HepG2 (cell line): ENCODE data around the gene APRT. TPM values are rescaled to one million over a fixed set of nuclear protein-coding genes. Genes with fewer than 3 reads are reported as not detected.

Experiments used
- AFF4 ChIP-seq: sonication (generic); formaldehyde crosslinking; IDR thresholded peaks from 2 replicates; pipeline ENCODE4 v1.4.0; 2020; ENCODE audit warnings: missing genetic modification reagents
- AGO2 ChIP-seq: fragments of 200-400 bp; formaldehyde crosslinking; optimal IDR thresholded peaks from 2 replicates; pipeline ENCODE3; 2017; ENCODE audit warnings: mild to moderate bottlenecking, low read depth, low read length, moderate library complexity
- FOXA1 ChIP-seq, 2 experiments: fragments of 450-650 bp in 1 of 2; sonication (generic) in 1 of 2; formaldehyde crosslinking in 1 of 2; IDR thresholded peaks; 2 replicates each; pipeline versions ENCODE4 v1.4.0 to v1.6.1; 2016 to 2020; ENCODE audit warnings: missing genetic modification reagents in 1 of 2
- HHEX ChIP-seq: IDR thresholded peaks from 2 replicates; pipeline ENCODE4 v1.6.1; 2016; ENCODE audit warnings: control low read depth
- SAP130 ChIP-seq: IDR thresholded peaks from 2 replicates; pipeline ENCODE4 v1.6.1; 2016; ENCODE audit warnings: low read depth
- STAG1 ChIP-seq: sonication (generic); formaldehyde crosslinking; IDR thresholded peaks from 2 replicates; pipeline ENCODE4 v1.4.0; 2020; ENCODE audit warnings: missing genetic modification reagents
- ZNF691 ChIP-seq: sonication (generic); formaldehyde crosslinking; IDR thresholded peaks from 2 replicates; pipeline ENCODE4 v1.4.0; 2020; ENCODE audit warnings: missing genetic modification reagents, low read depth, mild to moderate bottlenecking, borderline replicate concordance
- ZNF839 ChIP-seq: sonication (generic); formaldehyde crosslinking; IDR thresholded peaks from 2 replicates; pipeline ENCODE4 v1.4.0; 2020; ENCODE audit warnings: missing genetic modification reagents, mild to moderate bottlenecking, borderline replicate concordance
- polyA plus RNA-seq, 8 experiments: library from polyadenylated mRNA; depleted of rRNA in 3 of 8; stranded (reverse) in 7 of 8; unstranded in 1 of 8; fragments of >200 nt; fragmentation: Illumina TruSeq in 4 of 8; extraction: Trizol in 4 of 8; gene quantifications; 2 replicates each; pipeline versions ENCODE4 v1.2.1 to v1.2.3, GENCODE V29; 2011 to 2016; ENCODE audit warnings: low read depth in 4 of 8, missing spikeins in 1 of 8, mixed read lengths in 1 of 8; ENCODE audit not compliant: insufficient read depth in 1 of 8
- total RNA-seq, 5 experiments: library from RNA; depleted of rRNA; stranded (reverse); fragments of >200 nt; fragmentation: Illumina TruSeq; extraction: Trizol; gene quantifications; 2 replicates each; pipeline ENCODE4 v1.2.3, GENCODE V29; 2016; ENCODE audit warnings: low read depth in 1 of 5
- TF ChIP-seq, protein P1 (sequence below): sonication (generic); formaldehyde crosslinking; IDR thresholded peaks from 2 replicates; pipeline ENCODE4 v1.4.0; 2020; ENCODE audit warnings: mild to moderate bottlenecking, missing genetic modification reagents
- TF ChIP-seq, protein P2 (sequence below): sonication (generic); formaldehyde crosslinking; IDR thresholded peaks from 2 replicates; pipeline ENCODE4 v1.4.0; 2020; ENCODE audit warnings: missing genetic modification reagents

The APRT gene
- total and polyA plus RNA-seq, 2 of the 13 experiments (the other 11 are each of a cell fraction or from before 2014, with no cell fraction given): 155 to 242 TPM

DNA sequence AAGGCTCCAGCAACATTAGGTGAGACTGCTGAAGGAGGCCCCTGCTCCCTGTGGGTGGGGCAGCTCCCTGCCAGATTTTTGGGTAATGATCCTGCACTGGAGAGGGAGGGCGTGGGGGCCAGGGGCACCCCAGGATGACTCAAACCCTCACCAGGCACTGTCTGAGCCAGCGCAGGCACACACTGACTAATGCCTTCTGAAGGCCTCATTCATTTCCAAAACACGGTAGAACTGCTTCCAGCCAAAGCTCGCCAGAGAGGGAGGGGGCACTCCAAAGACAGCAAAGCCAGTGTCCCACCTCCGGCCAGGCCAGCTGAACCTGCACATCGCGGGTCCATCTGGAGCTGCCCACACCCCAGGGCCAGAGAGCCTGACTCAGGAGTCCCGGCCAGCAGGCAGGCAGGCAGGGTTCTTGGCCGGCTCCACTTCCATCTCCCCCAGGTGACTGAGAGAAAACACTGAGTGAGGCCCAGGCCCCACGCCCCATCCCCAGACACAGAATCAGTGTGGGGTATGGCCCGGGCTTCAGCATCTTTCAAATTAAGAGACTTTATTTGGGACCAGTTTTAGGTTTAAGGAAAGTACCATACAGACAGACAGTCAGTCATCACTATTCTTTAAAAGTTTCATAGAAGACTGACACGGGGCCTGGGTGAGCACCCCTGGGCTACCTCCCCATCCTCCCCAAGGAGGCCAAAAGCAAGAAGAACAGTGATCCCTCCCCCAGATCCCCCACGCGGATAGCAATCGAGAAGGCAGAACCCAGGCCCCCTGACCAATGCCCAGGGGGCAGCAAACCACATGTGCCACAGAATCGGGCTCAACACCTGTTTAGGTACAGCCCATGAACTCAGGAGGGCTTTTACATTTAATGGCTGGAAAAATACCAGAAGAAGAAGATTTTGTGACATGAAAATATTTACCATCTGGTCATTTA lies 29.0 kb downstream of the APRT start (continued):
- TF ChIP-seq, protein P1, sequence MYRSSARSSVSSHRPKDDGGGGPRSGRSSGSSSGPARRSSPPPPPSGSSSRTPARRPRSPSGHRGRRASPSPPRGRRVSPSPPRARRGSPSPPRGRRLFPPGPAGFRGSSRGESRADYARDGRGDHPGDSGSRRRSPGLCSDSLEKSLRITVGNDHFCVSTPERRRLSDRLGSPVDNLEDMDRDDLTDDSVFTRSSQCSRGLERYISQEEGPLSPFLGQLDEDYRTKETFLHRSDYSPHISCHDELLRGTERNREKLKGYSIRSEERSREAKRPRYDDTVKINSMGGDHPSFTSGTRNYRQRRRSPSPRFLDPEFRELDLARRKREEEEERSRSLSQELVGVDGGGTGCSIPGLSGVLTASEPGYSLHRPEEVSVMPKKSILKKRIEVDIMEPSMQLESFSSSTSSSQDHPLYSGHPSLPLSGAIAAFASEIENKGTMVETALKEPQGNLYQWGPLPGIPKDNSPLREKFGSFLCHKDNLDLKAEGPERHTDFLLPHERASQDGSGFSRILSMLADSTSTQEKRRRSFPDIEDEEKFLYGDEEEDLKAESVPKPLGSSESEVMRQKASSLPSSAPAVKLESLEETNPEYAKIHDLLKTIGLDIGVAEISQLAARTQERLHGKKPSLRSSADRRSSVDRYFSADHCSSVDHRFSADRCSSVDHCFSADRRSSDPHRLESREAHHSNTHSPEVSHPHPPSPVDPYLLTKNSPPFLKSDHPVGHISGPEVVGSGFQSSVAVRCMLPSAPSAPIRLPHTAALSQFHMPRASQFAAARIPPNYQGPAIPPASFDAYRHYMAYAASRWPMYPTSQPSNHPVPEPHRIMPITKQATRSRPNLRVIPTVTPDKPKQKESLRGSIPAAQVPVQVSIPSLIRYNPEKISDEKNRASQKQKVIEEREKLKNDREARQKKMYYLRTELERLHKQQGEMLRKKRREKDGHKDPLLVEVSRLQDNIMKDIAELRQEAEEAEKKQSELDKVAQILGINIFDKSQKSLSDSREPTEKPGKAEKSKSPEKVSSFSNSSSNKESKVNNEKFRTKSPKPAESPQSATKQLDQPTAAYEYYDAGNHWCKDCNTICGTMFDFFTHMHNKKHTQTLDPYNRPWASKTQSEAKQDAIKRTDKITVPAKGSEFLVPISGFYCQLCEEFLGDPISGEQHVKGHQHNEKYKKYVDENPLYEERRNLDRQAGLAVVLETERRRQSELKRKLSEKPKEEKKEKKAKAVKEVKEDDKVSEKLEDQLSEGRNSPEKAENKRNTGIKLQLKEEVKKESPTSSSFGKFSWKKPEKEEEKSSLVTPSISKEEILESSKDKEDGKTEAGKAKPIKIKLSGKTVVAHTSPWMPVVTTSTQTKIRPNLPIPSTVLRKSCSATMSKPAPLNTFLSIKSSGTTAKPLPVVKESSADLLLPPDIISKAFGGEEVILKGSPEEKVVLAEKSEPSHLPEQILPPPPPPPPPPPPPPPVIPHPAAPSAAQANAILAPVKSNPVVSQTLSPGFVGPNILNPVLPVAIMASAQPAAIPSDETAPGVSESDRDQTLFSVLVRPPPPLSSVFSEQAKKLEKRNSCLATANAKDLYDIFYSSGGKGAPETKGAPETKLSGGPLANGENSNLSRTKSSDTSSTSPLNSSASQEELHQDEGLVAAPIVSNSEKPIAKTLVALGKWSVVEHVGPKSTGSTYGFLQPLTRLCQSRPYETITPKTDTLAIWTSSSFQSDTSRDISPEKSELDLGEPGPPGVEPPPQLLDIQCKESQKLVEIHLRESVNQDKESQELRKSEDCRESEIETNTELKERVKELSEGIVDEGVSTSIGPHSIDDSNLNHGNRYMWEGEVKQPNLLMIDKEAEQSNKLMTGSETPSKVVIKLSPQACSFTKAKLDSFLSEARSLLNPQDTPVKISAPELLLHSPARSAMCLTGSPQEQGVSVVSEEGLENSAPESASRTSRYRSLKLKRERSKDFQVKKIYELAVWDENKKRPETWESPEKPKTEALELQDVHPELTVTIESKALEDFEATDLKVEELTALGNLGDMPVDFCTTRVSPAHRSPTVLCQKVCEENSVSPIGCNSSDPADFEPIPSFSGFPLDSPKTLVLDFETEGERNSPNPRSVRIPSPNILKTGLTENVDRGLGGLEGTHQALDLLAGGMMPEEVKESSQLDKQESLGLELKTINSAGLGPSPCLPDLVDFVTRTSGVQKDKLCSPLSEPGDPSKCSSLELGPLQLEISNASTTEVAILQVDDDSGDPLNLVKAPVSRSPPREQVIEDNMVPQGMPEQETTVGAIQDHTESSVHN (CRISPR knock-in tag): no peak
- no peak for TF ChIP-seq HHEX (CRISPR knock-in tag)
- peak; percentile 39 for TF ChIP-seq SAP130 (CRISPR knock-in tag)
- TF ChIP-seq ZNF691 (CRISPR knock-in tag): no peak
- TF ChIP-seq, protein P2, sequence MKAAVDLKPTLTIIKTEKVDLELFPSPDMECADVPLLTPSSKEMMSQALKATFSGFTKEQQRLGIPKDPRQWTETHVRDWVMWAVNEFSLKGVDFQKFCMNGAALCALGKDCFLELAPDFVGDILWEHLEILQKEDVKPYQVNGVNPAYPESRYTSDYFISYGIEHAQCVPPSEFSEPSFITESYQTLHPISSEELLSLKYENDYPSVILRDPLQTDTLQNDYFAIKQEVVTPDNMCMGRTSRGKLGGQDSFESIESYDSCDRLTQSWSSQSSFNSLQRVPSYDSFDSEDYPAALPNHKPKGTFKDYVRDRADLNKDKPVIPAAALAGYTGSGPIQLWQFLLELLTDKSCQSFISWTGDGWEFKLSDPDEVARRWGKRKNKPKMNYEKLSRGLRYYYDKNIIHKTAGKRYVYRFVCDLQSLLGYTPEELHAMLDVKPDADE (CRISPR knock-in tag): no peak
- TF ChIP-seq STAG1 (CRISPR knock-in tag): 0 out of 2 replicates have a peak, but pooled peaks have one; percentile 5
- 0 out of 2 replicates have a peak, but pooled peaks have one; percentile 33 for TF ChIP-seq ZNF839 (CRISPR knock-in tag)
- TF ChIP-seq AFF4 (CRISPR knock-in tag): 0 out of 2 replicates have a peak, but pooled peaks have one; percentile 11
- TF ChIP-seq AGO2: no peak
- no peak for TF ChIP-seq FOXA1 (IDR thresholded peaks at IDR 0.05)
- no peak for TF ChIP-seq FOXA1 (CRISPR knock-in tag; IDR thresholded peaks at IDR 0.05)
